Neural crest cell (in vitro differentiated cells): ENCODE results near the gene FBXL17. TPM values are rescaled to one million over a fixed set of nuclear protein-coding genes. Genes with fewer than 3 reads are reported as not detected.
A peak's percentile ranks its signal among the peaks of the same experiment; 100 is the strongest.

ENCODE experiments used
- DNase-seq: peaks from one replicate; pipeline ENCODE4 v3.0.0; 2021; ENCODE audit warnings: low read depth, mixed read lengths, low spot score
- H3K27ac Mint-ChIP-seq: one replicate; pipeline ENCODE4 v1.8.0; 2021; ENCODE audit warnings: mild to moderate bottlenecking, mixed read lengths; ENCODE audit not compliant: unreplicated experiment
- H3K27me3 Mint-ChIP-seq: 2 replicates; pipeline ENCODE4 v1.8.0; 2021; ENCODE audit warnings: low read depth, mild to moderate bottlenecking, mixed read lengths
- H3K36me3 Mint-ChIP-seq: 2 replicates; pipeline ENCODE4 v1.8.0; 2021; ENCODE audit warnings: low read depth, mild to moderate bottlenecking, mixed read lengths
- H3K4me1 Mint-ChIP-seq: 2 replicates; pipeline ENCODE4 v1.8.0; 2021; ENCODE audit warnings: mixed read lengths
- H3K4me3 Mint-ChIP-seq: one replicate; pipeline ENCODE4 v1.8.0; 2021; ENCODE audit warnings: mild to moderate bottlenecking, mixed read lengths
- H3K9me3 Mint-ChIP-seq: 2 replicates; pipeline ENCODE4 v1.8.0; 2021; ENCODE audit warnings: mixed read lengths
- total RNA-seq: library from RNA; stranded (reverse); gene quantifications from 2 replicates; pipeline ENCODE4 v1.2.1, GENCODE V29; 2021
- TF ChIP-seq, protein P1 (sequence below): fragments of 200-600 bp; sonication (generic); conservative IDR thresholded peaks from 2 replicates; pipeline ENCODE4 v1.5.0; 2021; ENCODE audit warnings: antibody characterized with exemption, mild to moderate bottlenecking

Gene FBXL17
- total RNA-seq, 1 donor from 2014 or later, result 17.8 TPM

DNA sequence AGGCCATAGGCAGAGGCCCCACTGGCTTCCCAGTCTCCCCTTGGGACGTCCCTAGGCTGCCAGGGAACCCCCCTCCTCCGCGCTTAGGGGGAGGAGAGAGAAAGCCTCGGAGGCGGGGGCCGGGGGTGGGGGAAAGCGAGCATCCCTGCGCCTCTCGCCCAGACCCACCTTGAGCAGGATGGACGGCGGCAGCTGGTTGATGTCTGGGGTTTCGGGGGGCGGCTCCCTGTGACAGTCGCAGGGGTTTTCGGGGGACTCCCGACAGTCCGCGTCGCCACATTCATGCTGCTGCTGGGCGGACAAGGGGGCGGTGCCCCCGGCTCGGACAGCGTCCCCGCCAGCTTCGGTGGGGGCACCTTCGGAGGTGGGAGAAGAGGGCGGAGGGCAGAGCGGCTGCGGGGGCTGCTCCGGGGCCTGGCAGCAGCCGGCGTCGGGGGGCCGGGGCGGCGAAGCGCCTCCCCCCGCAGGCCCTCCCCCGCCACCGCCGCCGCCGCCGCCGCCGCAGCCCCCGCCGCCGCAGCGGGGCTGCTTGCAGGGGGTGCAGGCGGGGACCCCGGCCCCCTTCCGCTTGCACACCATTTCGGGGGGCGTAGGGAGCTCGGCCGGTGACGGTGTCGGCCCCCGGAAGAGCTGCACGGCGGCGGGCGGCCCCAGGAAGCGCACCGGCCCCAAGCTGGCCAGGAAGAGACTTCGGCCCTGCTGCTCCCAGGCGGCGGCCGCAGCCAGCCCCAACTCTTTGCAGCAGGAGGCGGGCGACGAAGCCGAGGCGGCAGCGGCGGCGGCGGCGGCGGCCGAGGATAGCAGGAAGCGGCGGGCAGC is 1.2 kb downstream of the FBXL17 start:
- peaks cover 39% of the 10 kb centered on the region for H3K4me1 Mint-ChIP-seq
- TF ChIP-seq, protein P1, sequence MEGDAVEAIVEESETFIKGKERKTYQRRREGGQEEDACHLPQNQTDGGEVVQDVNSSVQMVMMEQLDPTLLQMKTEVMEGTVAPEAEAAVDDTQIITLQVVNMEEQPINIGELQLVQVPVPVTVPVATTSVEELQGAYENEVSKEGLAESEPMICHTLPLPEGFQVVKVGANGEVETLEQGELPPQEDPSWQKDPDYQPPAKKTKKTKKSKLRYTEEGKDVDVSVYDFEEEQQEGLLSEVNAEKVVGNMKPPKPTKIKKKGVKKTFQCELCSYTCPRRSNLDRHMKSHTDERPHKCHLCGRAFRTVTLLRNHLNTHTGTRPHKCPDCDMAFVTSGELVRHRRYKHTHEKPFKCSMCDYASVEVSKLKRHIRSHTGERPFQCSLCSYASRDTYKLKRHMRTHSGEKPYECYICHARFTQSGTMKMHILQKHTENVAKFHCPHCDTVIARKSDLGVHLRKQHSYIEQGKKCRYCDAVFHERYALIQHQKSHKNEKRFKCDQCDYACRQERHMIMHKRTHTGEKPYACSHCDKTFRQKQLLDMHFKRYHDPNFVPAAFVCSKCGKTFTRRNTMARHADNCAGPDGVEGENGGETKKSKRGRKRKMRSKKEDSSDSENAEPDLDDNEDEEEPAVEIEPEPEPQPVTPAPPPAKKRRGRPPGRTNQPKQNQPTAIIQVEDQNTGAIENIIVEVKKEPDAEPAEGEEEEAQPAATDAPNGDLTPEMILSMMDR, result no peak

DNA sequence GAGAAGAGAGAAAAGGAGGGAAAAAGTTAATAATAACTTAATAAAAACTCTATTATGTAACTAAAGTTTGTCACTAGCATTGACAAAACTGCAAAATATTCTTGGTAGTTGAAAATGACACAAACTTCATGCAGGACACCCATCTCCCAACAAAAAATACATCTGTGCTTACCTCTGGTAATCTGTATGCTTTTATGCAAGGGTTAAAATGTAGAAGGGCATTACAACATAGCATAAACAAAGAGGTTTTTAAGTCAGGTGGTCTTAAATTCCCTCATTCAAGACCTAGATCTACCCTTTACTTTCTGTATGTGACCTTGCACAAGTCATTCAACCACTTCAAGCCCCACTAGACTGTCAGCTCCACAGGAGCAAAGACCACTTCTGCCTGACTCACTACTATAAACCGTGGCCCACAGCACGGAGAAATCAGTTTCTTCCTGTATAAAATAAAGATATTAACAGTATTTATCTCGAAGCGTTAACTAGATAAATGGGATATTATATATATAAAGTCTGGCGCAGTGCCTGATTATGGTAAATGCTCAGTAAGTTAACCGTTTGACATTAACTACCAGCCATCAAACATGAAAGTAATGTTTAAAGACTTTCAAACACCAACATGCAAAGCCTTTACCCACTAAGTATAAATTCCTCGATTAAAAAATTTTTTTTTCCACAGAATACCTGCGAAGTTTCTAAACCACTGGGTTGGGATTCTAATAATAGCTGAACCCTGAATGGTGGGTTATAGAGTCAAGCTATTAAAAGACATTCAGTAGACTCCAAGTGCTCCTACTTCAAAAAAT is 2.0 kb downstream of the FBXL17 start:
- DNase-seq, result no peak
- Mint-ChIP-seq H3K27me3 (no peaks in the 10 kb centered on the region), H3K36me3 (peaks cover 26% of the 10 kb centered on the region), H3K27ac (no peak overlapping the region), H3K9me3 (peaks cover 11% of the 10 kb centered on the region), H3K4me3 (peak overlapping the region; percentile 89), H3K4me1 (peaks cover 39% of the 10 kb centered on the region)
- TF ChIP-seq, protein P1, result no peak

More for the DNA sequence above, 1.2 kb downstream of the FBXL17 start:
- H3K27me3 Mint-ChIP-seq, result no peaks in the 10 kb centered on the region
- H3K36me3 Mint-ChIP-seq, result peaks cover 18% of the 10 kb centered on the region
- peak overlapping the region; percentile 89 for H3K4me3 Mint-ChIP-seq
- DNase-seq, result peak; percentile 10
- H3K9me3 Mint-ChIP-seq, result peaks cover 4% of the 10 kb centered on the region
- H3K27ac Mint-ChIP-seq, result no peak overlapping the region

DNA sequence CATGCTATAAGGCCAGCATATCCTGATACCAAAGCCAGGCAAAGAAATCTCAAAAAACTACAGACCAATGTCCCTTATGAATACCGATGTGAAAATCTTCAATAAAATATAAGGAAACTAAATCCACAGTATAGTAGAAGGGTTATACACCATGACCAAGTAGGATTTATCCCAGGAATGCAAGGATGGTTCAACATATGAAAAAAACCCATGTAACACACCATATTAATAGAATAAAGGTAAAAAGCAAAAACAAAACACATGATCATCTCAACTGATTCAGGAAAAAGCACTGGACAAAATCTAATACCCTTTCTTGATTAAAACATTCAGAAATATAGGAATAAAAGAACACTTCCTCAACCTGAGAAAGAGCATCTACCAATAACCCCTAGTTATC is 6.1 kb downstream of the FBXL17 start:
- peaks cover 27% of the 10 kb centered on the region for H3K9me3 Mint-ChIP-seq
- TF ChIP-seq, protein P1, result no peak
- no peak overlapping the region for H3K27ac Mint-ChIP-seq
- H3K4me1 Mint-ChIP-seq, result peaks cover 28% of the 10 kb centered on the region
- H3K4me3 Mint-ChIP-seq, result no peak overlapping the region
- no peak for DNase-seq
- H3K36me3 Mint-ChIP-seq, result peaks cover 51% of the 10 kb centered on the region
- no peaks in the 10 kb centered on the region for H3K27me3 Mint-ChIP-seq

DNA sequence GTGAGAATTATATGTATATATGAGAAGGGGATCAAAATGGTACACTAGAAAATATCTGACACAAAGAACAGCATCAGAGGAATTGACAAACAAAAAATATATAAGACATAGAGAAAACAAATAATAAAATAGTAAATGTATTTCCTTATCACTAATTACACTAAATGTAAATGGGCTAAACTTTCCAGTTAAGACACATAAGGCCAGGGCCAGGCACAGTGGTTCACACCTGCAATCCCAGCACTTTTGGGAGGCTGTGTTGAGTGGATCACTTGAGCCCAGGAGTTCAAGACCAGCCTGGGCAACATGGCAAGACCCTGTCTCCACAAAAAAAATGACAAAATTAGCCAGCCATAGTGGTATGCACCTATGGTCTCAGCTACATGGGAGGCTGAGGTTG is 8.5 kb downstream of the FBXL17 start:
- peaks cover 14% of the 10 kb centered on the region for H3K4me1 Mint-ChIP-seq
- no peak overlapping the region for H3K4me3 Mint-ChIP-seq
- no peaks in the 10 kb centered on the region for H3K27me3 Mint-ChIP-seq
- TF ChIP-seq, protein P1, result no peak
- peaks cover 27% of the 10 kb centered on the region for H3K9me3 Mint-ChIP-seq
- no peak overlapping the region for H3K27ac Mint-ChIP-seq
- no peak for DNase-seq
- peaks cover 54% of the 10 kb centered on the region for H3K36me3 Mint-ChIP-seq

DNA sequence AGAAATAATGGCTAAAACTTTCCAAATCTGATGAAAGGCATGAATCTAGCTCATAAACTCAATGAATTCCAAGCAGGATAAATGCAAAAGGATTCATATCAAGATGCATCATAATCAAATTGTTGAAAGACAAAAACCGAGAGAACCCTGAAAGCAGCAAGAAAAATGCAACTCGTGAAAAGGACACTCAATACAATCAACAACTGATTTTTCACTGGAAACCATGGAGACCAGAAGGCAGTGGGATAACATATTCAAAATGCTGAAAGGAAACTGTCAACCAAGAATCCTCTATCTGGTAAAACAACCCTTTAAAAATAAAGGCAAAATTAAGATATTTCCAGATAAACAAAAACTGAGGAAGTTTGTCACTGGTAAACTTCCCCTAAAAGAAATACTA is 9.5 kb downstream of the FBXL17 start:
- DNase-seq, result no peak
- no peak overlapping the region for H3K4me3 Mint-ChIP-seq
- peaks cover 47% of the 10 kb centered on the region for H3K36me3 Mint-ChIP-seq
- H3K4me1 Mint-ChIP-seq, result peaks cover 13% of the 10 kb centered on the region
- no peak overlapping the region for H3K27ac Mint-ChIP-seq
- TF ChIP-seq, protein P1, result no peak
- peaks cover 27% of the 10 kb centered on the region for H3K9me3 Mint-ChIP-seq
- H3K27me3 Mint-ChIP-seq, result no peaks in the 10 kb centered on the region
